Endometrial microvascular endothelial cells (primary cell): ENCODE data around the gene ACAP1. TPM values are rescaled to one million over a fixed set of nuclear protein-coding genes. Genes with fewer than 3 reads are reported as not detected.

Experiments
- in situ Hi-C: cut with HindIII; loops from 2 replicates; pipeline ENCODE4 v1.10.0; 2017; ENCODE audit warnings: low sequenced_read_pairs, low pct_unique_long_range_greater_than_20kb; ENCODE audit errors: inconsistent ontology term
- total RNA-seq: library from RNA; depleted of rRNA; stranded (reverse); fragments of >200 nt; gene quantifications from one replicate; pipeline ENCODE4 v1.2.3, GENCODE V29; 2015; ENCODE audit errors: inconsistent ontology term

The ACAP1 gene, protein sequence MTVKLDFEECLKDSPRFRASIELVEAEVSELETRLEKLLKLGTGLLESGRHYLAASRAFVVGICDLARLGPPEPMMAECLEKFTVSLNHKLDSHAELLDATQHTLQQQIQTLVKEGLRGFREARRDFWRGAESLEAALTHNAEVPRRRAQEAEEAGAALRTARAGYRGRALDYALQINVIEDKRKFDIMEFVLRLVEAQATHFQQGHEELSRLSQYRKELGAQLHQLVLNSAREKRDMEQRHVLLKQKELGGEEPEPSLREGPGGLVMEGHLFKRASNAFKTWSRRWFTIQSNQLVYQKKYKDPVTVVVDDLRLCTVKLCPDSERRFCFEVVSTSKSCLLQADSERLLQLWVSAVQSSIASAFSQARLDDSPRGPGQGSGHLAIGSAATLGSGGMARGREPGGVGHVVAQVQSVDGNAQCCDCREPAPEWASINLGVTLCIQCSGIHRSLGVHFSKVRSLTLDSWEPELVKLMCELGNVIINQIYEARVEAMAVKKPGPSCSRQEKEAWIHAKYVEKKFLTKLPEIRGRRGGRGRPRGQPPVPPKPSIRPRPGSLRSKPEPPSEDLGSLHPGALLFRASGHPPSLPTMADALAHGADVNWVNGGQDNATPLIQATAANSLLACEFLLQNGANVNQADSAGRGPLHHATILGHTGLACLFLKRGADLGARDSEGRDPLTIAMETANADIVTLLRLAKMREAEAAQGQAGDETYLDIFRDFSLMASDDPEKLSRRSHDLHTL
- total RNA-seq = not detected

DNA sequence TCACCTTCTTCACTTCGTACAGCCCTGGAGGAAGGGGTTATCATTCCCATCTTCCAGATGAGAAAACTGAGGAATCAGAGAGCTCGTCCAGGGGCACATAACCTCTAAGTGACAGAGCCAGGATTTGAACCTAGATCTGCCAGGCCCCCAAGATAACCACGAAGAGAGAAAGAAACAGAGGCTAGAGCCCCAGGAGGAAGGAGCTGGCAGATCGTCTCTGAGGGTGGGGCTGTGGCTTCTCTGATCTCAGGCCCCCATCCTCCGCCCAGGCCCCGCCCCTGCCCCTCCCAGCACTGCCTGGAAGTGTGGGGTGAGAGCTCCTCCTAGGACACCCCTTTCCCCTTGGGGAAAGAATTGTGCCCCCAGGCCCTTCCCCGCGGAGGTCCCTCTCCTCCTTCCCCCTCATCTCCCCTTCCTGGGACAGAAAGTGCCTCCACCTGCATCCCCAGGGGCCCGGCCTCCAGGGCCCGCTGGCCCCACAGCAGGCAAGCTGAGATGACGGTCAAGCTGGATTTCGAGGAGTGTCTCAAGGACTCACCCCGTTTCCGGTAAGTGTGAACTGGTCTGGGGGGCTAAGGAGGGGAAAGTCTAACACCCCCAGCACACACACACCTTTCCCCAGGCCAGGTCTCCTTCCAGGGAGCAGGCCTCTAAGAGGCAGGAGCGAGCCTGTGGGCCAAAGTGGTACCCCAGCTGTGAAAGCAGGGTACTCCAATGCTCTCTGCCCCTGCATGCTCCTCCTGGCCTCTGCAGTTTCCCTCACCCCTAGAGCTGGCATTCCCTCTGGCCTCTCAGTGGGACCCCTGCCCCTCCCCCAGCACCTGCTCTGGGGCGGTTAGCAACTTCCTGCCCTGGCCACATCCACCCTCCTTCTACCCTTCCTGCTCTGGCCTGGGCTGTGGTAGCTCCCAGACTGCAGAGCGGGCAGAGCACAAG is at the start of gene ACAP1:
ACAP1 (plus strand) TSS at position 290 of the 936 bp plus-strand sequence; CDS start at position 496, 206 bp downstream.
- in situ Hi-C loops = no loop called here

DNA sequence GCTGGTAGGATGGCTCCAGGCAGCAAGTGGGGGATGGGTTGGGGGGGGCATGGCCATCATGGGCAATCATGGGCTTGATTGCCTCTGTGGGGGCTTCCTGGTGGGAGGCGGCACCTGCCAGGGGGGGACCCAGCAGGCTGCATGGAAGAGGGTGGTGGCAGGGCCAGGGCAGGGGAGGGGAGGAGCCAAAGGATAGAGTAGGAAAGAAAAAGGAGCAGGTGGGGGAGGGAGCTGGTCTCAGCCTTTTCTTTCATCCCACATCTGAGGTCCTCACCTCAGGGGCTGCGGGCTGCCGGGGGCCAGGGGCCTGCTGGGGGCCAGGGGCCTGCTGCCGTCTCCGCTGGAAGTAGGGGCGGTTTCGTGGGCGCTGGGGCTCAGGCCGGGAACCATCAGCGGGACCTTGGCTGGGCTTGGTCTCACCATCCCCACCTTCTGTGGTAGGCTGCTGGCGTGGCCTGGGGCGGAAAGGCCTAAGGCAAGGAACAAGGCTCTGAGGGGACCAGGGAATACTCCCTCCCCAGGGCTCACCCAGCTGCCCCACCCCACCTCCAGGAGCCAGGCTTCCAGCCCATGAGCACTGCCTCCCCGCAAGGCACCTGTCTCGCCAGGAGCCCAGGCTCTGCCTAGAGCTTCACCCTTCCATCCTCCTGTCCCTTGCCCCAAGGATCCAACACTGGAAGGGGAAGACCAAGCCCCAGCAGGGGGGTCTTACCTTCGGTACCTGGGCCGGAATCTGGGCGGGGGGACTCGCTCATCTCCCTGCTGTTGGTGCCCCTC is 46.9 kb upstream of the ACAP1 start:
- in situ Hi-C loops = no loop called here

DNA sequence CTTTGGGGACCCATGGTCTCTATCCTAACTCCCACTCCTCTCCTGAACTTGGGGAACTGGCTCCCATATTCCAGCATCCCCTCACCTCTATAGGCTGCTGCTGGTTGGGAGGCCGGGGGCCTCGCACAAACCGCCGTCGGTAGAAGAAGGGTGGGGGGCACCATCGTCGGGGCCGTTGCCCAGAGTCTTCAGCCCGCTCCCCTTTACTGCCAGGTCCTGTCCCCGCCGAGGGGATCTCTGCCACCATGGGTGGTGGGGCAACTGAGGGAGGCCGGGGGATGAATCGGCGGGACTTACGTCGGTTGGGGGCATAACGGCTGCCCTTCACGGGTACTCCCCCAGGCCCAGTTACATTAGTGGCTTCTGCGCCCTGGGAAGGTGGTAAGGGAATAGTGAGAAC is 46.2 kb upstream of the ACAP1 start:
- in situ Hi-C loops = no loop called here

DNA sequence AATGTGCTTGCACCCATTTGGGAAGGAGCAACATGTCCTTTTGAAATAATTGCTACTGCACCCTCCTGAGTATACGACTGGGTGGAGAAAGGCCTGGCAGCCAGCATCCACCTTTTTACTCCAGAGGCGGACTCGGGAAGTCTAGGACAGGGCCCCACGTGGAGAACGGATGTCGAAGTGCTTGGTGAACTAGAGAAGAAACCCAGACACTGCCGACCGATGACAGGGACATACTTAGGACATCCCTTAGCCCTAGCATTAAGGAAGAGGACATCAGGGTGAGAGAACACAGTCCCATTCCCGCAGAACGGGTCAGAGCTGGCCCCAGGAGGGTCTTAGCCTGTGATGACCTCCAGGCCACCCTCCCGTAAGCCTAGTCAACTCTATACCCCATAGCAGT is 45.6 kb upstream of the ACAP1 start:
- in situ Hi-C loops = no loop called here

DNA sequence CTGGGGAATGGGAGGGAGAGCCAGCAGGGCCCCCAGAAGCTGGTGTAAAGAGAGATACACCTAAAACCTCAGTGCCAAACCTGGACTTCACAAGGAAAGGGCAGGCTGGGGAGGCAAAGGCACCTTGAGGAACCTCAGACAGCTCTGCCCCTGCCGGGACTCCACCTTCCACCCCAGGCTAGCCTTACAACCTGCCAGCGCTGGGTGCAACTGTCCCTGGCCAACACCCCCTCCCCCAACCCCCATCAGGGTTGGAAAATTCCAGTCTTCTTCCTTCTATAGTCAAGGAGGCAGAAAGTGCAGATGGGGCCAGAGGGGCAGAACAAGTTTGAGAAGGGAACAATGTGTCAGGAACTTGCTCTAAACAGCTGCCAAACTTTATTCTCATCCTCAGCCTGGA is 44.1 kb upstream of the ACAP1 start:
- in situ Hi-C loops = no loop called here

DNA sequence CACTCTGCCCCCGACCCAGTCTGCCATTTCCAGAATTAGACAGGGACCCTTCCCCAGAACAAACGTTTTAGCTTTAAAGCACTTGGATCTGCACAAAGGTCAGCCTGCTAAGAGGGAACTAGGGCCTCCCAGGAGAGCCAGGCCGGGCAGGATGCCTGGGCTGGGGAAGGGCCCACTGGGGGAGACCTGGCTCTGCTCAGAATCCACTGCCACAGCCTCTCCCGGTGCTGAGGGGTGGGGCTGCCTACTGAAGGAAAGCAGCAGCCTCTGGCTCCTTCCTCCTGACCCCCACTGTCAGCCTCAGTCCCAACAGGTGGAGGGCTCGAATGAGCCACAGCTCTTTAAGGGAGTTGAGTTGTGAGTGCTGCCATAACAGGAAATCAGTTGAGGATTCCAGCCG is 43.6 kb upstream of the ACAP1 start:
- in situ Hi-C loops = no loop called here

DNA sequence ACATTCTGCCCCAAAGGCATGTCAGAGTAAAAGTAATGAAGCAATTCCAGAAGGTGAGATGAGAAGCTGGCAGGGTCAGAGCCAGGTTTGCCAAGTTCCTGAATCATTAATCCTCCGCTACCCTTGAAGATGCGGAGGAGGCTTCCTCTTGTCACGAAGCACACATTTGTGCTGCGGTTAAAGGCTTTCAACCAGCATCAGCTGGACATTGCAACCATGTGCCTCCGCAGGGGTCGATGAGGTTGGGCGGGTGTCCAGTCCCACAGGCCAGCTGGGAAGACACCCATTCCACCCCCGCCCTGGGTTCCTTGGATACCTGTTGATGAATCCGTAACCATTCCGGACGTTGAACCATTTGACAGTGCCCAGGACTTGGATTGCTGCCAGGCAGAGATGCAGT is 43.2 kb upstream of the ACAP1 start:
- in situ Hi-C loops = no loop called here

DNA sequence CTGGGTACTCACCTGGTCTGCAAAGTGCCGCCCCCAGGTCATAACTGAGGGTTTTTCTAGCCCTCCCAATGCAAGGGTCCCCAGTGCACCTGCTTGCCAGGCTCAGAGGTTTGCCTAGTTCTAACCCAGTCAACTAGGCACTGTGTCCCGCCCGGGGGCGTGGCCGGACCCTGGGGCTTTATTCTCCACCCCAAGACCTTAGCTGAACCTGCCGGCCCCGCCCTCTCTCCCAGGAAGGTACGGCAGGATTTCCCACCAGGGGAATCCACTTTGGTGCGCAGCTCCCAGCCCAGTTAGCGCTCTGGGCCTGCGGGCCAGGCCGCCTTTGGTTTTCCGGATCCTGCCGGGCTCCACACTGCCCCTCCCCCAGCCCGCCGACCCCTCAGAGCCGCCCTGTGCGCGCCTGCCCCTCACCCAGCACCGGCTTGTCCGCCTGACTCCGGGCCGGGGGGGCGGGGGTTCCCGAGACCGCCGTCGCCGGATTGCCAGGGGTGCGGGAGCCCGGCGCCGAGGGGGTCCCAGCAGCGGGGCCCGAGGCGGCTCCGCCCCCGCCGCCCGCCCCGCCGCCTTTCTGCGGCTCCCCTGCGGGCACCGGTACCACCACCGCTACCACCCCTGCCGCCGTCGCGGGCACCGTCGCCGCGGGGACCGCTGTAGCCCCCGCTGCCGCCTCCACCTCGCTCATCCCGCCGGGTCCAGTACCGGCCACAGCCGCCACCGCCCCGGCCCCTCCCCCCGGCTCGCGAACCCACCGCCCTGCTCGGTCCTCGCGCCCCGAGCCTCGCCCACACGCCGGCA is 42.3 kb upstream of the ACAP1 start:
- in situ Hi-C loops = no loop called here

DNA sequence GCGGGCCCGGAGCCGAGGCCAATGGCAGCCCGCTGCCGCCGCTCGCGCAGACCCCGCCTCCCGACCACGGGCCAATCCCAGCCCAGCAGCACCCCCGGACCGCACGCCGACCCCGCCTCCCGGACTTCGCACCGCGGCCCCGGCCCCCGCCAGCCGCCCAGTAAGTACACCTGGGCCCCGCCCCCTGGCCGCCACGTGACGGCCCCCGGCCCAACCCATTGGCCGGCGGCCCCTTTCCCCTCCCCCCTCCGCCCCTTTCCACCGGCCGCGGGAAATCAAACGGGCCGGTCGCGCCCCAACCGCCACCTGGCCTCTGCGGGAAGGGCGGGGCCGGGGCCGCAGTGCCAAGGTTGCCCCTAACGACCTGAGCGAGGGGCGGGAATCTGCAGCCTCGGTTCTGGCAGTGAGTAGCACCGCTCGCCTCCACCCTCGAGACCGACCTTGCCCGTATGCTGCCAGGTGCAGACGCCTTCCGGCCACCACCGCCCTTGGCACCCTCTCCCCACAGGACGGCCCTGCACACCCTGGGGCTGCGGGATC is 41.6 kb upstream of the ACAP1 start, which contains the start of gene YBX2:
YBX2 (minus strand) TSS at position 26 of the 540 bp plus-strand sequence. CDS start 139 bp downstream, outside the sequence.
- in situ Hi-C loops = no loop called here

DNA sequence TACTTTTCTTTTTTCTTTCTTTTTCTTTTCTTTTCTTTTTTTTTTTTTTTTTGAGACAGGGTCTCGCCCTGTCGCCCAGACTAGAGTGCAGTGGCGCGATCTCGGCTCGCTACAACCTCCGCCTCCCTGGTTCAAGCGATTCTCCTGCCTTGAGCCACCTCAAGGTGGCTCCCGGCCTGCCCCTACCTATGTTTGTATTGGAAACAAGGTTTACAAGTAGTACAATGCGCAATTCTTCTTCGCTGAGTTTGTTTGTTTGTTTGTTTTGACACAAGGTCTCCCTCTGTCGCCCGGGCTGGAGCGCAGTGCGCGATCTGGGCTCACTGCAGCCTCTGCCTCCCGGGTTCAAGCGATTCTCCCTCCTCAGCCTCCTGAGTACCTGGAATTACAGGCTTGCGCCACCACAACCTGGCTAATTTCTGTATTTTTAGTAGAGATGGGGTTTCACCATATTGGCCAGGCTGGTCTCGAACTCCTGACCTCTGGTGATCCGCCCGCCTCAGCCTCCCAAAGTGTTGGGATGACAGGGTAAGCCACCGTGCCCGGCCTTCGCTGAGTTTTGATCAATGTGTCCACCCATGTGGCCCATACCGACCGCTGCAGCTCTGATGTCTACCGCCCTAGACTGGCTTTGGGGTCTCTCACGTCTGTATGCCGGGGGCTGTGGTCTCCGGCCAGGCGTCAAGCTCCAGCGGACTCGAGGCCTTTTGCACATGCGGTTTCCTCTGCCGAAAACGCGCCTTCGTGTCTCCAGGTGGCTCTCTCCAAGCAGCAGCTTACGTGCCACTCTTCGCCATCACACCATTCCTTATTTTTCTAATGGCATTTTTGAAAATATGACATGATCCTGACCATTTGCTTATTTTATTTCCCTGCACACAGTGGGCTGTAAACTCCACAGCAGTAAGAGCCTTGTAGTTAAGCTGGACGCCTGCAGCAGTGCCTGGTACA is 40.8 kb upstream of the ACAP1 start:
- in situ Hi-C loops = no loop called here

DNA sequence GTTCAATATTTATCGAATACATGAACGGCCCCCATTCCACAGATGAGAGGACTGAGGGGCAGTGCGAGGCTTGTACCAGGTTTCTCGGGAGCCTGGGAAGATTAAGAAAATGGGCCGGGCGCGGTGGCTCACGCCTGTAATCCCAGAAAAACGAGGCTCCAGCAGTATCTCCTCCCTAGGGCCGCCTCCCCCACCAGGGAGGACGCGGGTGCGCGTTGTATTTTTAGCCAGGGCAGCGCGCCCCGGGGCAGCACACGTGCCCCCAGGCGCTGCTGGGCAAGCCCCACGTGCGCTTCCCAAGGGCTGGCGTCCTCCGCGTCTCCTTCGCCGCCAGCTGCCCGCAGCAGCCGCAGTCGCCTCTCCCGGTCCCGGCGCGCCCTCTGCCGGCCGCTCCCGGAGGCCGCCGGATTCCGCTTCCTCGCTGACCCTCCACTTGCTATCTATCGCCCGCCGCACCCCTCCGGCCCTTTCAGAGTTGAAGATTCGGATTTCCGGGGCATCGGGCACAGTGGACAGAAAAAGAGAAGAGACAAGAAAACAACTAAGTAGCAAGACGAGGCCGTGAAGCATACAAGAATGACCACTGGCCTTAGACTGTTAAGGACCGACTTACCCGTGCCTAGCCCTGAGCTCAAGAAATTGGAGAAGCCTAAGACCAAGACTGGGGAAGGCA is 40.0 kb upstream of the ACAP1 start:
- in situ Hi-C loops = no loop called here

DNA sequence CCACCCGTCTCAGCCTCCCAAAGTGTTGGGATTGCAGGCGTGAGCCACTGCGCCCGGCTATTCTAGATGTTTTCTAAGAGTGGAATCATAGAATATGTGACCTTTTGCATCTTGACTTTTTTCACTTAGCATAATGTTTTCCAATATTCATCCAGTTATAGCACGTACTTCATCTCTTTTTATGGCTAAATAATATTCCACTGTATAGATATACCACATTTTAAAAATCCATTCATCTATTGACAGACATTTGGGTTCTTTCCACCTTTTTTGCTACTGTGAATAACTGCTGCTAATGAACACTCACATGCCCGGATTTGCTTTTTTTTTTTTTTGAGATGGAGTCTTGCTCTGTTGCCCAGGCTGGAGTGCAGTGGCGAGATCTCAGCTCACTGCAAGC is 32.1 kb upstream of the ACAP1 start:
- in situ Hi-C loops = no loop called here

DNA sequence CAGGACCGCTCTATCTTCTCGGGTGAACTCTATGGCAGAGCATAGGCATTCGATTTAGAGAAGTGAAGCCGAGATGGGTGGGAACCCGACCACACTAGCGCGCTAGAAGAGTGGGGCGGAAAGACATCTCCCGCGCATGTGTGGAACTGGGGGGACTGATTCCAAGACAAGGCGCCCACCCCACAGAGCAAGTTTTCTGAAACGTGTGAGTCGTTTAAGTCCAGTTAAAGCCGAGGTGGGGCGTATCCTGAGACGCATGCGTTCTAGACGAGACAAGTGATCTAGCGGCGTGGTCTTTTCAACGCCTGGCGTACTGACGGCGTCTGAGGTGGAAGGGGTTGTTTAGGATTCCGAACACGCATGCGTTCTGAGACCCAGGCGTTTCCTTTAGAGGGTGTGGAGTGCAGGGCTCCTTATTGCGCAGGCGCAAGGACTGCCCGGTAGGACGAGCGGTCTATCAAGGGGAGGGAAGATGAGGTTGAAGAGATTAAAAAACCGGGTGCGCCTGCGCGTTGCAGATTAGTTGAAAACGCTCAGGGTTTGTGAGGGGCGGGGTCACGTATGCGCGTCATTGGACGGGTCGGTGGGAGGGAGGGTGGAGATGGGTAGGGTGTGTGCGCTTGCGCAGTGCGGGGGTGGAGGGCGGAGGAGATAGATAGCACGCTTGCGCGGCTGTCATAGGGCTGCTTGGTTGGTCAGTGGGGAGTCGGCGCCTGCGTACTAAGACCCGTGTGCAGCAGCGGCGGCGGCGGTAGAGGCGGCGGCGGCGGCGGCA is 29.2 kb upstream of the ACAP1 start, which contains the start of gene EIF5A:
EIF5A (plus strand) TSS at position 718 of the 775 bp plus-strand sequence. CDS start 2,008 bp downstream, outside the sequence.
- in situ Hi-C loops = no loop called here

DNA sequence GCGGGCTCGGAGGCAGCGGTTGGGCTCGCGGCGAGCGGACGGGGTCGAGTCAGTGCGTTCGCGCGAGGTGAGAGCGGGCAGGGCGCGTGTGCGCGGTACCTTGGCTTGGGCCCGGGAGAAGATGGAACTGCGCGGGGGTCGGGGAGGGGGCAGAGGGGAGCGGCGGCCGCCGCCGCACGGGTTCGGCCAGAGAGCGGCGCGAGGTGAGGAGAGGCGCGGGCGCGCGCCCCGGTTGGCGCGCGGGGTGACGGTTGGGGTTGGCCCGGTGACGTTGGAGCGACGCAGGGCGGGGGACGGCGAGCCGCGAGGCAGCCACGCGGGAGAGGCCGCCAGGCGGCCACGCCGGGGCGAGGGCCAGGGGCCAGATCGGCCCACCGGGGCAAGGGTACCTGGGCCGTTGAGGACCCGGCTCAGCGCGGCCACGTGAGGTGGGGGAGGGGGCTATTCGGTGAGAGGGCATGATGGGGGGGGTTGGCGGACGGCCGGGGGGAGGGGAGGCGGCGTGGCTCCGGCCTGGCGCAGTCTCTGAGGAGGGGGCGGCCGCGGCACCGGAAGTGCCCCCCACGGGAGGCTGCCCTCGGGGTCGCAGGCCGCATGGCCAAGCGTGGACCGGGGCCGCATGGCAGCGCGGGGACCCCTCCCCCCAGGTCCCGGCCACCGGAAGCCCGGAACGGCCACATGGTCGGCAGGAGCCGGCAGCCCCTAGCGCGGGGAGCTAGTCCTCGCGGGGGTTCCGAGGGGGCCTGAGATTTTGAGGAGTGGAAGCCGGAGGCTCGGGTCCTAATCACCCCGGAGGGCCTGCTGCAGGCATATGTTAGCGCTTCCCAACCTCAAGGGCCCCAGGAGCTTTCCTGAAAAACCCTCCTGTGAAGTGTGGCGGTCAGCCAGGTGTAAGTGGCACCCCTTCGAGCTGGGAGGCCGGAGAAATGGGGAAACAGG is 28.4 kb upstream of the ACAP1 start:
- in situ Hi-C loops = no loop called here
